Psoas muscle (tissue), 8 donors: ENCODE data around the gene JPT2. TPM values are rescaled to one million over a fixed set of nuclear protein-coding genes. Genes with fewer than 3 reads are reported as not detected.

Source experiments
- ATAC-seq, 4 donors: fragments of 200-7000 bp; cut with Tn5 transposase; one replicate each; pipeline ENCODE4 v1.9.1; 2020; ENCODE audit warnings: moderate library complexity in 3 of 4, mild to moderate bottlenecking in 2 of 4
- DNase-seq, 2 donors: peaks; one replicate each; pipeline ENCODE4 v3.0.0-alpha.2; 2020
- H3K27ac ChIP-seq: fragments of 200-600 bp; one replicate; pipeline ENCODE4 v1.8.0; 2022
- H3K27me3 ChIP-seq, 3 donors: fragments of 200-600 bp in 1 of 3; one replicate each; pipeline versions ENCODE4 v1.6.1 to v1.8.0; 2013 to 2022; ENCODE audit warnings: low read length in 2 of 3, mild to moderate bottlenecking in 2 of 3, moderate library complexity in 1 of 3; ENCODE audit not compliant: insufficient read depth in 3 of 3
- H3K36me3 ChIP-seq, 2 donors: fragments of 200-600 bp in 1 of 2; one replicate each; pipeline versions ENCODE4 v1.6.1 to v1.8.0; 2013 to 2022; ENCODE audit warnings: low read depth in 1 of 2, mild to moderate bottlenecking in 1 of 2, moderate library complexity in 1 of 2; ENCODE audit not compliant: insufficient read depth in 1 of 2
- H3K4me1 ChIP-seq: fragments of 200-600 bp; one replicate; pipeline ENCODE4 v1.8.0; 2022
- H3K4me3 ChIP-seq: fragments of 200-600 bp; one replicate; pipeline ENCODE4 v1.8.0; 2022; ENCODE audit warnings: mild to moderate bottlenecking
- H3K9me3 ChIP-seq: fragments of 200-600 bp; one replicate; pipeline ENCODE4 v1.8.0; 2022
- WGBS, 3 donors: extraction: QIAGEN DNeasy Blood & Tissue Kit; methylation state at CpG; one replicate each; pipeline versions ENCODE4 v1.1.6 to v1.1.7; 2013; 5-methylcytosine and 5-hydroxymethylcytosine counted together
- intact Hi-C, 2 donors: fragments of 100-400 bp; cut with DNase I; formaldehyde crosslinking; loops; one replicate each; pipeline versions ENCODE4 v1.11.0 to v1.14.2; 2022
- polyA plus RNA-seq, 3 donors: library from polyadenylated mRNA; stranded (reverse); fragments of 200-250 nt; gene quantifications; one replicate each; pipeline ENCODE4 v1.2.3, GENCODE V29; 2013
- total RNA-seq, 4 donors: library from RNA; stranded (reverse); fragmentation: NEBNext Ultra II Directional in 2 of 4; extraction: Animal tissue kit (Norgen Biotek cat#: 25700) in 2 of 4; gene quantifications; one replicate each; pipeline versions ENCODE4 v1.2.1 to v1.2.4, GENCODE V29; 2021 to 2023
- TF ChIP-seq, protein P1 (sequence below): fragments of 200-600 bp; IDR thresholded peaks from one replicate; pipeline ENCODE4 v1.8.0; 2022; ENCODE audit warnings: antibody characterized with exemption
- donor health status: healthy with polysubstance abuse.
- donor health status: DM: no; HTN: no; CAD: no; lungs with moderate emphysema.
- donor health status: Bipolar disorder and iron deficiency.
- donor health status: healthy.
- donor health status: DM: yes; HTN: yes; CAD: no.
- donor health status: DM: no; HTN: no; CAD: no.
- donor health status: DM: no; HTN: no; CAD: no.
- donor health status: DM: yes; HTN: yes; CAD: no.

Gene JPT2
- total and polyA plus RNA-seq, 7 donors, result 14.4 to 30.6 (median 24.1) TPM

GRCh38 chr16:1632638-1632970 lies 45.5 kb upstream of the JPT2 start:
- intact Hi-C loops, result no loop called here
- WGBS, 3 donors, result 92 to 96% (median 94%) methylated on average over 13 of the region's 13 CpGs
- no peak for ATAC-seq
- TF ChIP-seq, protein P1, sequence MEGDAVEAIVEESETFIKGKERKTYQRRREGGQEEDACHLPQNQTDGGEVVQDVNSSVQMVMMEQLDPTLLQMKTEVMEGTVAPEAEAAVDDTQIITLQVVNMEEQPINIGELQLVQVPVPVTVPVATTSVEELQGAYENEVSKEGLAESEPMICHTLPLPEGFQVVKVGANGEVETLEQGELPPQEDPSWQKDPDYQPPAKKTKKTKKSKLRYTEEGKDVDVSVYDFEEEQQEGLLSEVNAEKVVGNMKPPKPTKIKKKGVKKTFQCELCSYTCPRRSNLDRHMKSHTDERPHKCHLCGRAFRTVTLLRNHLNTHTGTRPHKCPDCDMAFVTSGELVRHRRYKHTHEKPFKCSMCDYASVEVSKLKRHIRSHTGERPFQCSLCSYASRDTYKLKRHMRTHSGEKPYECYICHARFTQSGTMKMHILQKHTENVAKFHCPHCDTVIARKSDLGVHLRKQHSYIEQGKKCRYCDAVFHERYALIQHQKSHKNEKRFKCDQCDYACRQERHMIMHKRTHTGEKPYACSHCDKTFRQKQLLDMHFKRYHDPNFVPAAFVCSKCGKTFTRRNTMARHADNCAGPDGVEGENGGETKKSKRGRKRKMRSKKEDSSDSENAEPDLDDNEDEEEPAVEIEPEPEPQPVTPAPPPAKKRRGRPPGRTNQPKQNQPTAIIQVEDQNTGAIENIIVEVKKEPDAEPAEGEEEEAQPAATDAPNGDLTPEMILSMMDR, result no peak
- no peak for DNase-seq
- H3K27ac ChIP-seq, result no peak overlapping the region
- no peaks in the 10 kb centered on the region for H3K9me3 ChIP-seq
- H3K4me1 ChIP-seq, result no peaks in the 10 kb centered on the region
- no peaks in the 10 kb centered on the region for H3K27me3 ChIP-seq
- peaks cover 3 to 66% of the 10 kb centered on the region in 2 donors for H3K36me3 ChIP-seq
- no peak overlapping the region for H3K4me3 ChIP-seq

DNA sequence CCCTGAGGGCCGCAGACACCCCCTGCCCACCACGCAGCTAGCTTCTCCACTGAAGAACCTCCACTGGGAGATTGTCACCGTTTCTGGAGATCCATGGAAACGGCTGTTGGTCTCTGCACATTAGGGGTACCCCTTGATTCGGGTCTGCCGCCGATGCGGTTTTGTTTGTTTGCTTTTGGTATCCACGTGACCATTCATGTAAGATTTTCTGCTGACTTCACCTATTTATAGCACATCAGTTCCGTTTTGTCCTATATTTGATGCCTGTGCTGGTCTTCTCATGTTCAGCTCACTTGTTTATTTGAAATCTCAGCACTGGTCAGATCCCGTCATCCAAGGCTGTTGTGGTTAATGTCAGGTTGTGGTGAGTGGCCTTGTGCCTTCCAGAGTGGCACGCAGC lies 44.8 kb upstream of the JPT2 start:
- TF ChIP-seq, protein P1, result no peak
- DNase-seq, result no peak
- Histone ChIP-seq H3K4me3 (no peak overlapping the region), H3K4me1 (no peaks in the 10 kb centered on the region), H3K36me3 (peaks cover 3 to 74% of the 10 kb centered on the region in 2 donors), H3K27me3 (no peaks in the 10 kb centered on the region), H3K9me3 (no peaks in the 10 kb centered on the region), H3K27ac (no peak overlapping the region)
- intact Hi-C loops, result no loop called here
- ATAC-seq, result no peak
- WGBS, 3 donors, result 90 to 92% (median 91%) methylated on average over 12 of the region's 12 CpGs

- Histone ChIP-seq H3K27ac (no peak overlapping the region), H3K4me1 (no peaks in the 10 kb centered on the region), H3K4me3 (no peak overlapping the region), H3K36me3 (peaks cover 3 to 75% of the 10 kb centered on the region in 2 donors), H3K27me3 (no peaks in the 10 kb centered on the region), H3K9me3 (no peaks in the 10 kb centered on the region)
- no peak for ATAC-seq
- intact Hi-C loops, result no loop called here
- no peak for DNase-seq
- 93 to 94% (median 94%) methylated on average over 12 of the region's 12 CpGs for WGBS, 3 donors
- TF ChIP-seq, protein P1, result no peak
Measured at GRCh38 chr16:1634541-1634940, 43.5 kb upstream of the JPT2 start.

DNA sequence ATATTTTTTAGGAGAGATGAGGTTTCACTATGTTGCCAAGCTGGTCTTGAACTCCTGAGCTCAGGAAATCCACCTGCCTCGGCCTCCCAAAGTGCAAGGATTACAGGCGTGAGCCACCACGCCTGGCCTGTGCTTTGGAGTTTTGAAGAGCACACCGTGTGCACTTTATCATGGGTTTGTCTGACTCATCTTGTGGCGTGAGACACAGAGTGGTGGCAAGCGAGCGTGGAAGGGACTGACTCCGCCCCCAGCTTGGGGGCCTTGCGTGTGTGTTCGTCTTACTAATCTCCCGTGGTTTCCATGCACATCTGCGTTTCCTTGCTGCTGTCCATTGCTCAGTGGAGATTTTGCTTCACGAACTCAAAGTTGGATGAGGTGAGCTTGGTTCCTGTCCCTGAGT lies 43.0 kb upstream of the JPT2 start:
- Histone ChIP-seq H3K4me1 (no peaks in the 10 kb centered on the region), H3K27me3 (no peaks in the 10 kb centered on the region), H3K9me3 (no peaks in the 10 kb centered on the region), H3K27ac (no peak overlapping the region), H3K4me3 (no peak overlapping the region), H3K36me3 (peaks cover 3 to 75% of the 10 kb centered on the region in 2 donors)
- TF ChIP-seq, protein P1, result no peak
- no peak for DNase-seq
- ATAC-seq, result no peak
- intact Hi-C loops, result no loop called here
- 92 to 96% (median 93%) methylated on average over 13 of the region's 13 CpGs for WGBS, 3 donors

DNA sequence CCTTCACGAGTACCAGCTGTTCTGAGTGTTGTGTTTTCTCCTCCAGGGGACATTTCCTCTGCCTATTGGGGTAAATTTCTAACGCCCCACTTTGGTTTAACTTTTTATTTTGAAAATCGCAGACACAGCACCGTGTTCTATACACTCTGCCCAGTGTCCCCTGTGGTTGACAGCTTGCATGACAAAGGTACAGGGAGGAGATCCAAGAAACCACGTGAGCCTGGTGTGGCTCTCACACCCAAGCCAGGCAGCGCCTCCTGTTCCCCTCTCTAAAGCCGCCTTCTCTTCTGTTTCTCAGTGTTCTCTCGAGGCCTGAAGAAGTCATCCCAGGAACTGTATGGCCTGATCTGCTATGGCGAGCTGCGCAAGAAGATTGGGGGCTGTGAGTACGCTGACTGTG lies 40.6 kb upstream of the JPT2 start:
- Histone ChIP-seq H3K4me3 (no peak overlapping the region), H3K27ac (no peak overlapping the region), H3K9me3 (no peaks in the 10 kb centered on the region), H3K36me3 (peaks cover 3 to 77% of the 10 kb centered on the region in 2 donors), H3K4me1 (peaks cover 12% of the 10 kb centered on the region), H3K27me3 (no peaks in the 10 kb centered on the region)
- intact Hi-C loops, result no loop called here
- no peak for DNase-seq
- TF ChIP-seq, protein P1, result no peak
- ATAC-seq, result no peak
- 83 to 90% (median 86%) methylated on average over 11 of the region's 11 CpGs for WGBS, 3 donors
